ENCODE data around the gene HID1. TPM values are rescaled to one million over a fixed set of nuclear protein-coding genes. Genes with fewer than 3 reads are reported as not detected.
A peak's percentile ranks its signal among the peaks of the same experiment; 100 is the strongest.
"Not testable (repeated sequence)": the region's sequence is repeated elsewhere in the genome, so short reads cannot be mapped to it uniquely, and the experiment has no call there.

HID1 gene
- total RNA-seq, 1 donor from 2014 or later, result 8.5 TPM

- DNase-seq (ENCODE audit: missing footprints), result no peak
- ATAC-seq, result no peak
- intact Hi-C loops (cut with DNase I), result no loop called here
These were observed 30.8 kb upstream of the HID1 start for GRCh38 chr17:75003070-75003956.

GRCh38 chr17:75001915-75002843, 29.6 kb upstream of the HID1 start:
- intact Hi-C loops (cut with DNase I), result no loop called here
- ATAC-seq (no peak), DNase-seq (ENCODE audit: missing footprints) (no peak)

DNA sequence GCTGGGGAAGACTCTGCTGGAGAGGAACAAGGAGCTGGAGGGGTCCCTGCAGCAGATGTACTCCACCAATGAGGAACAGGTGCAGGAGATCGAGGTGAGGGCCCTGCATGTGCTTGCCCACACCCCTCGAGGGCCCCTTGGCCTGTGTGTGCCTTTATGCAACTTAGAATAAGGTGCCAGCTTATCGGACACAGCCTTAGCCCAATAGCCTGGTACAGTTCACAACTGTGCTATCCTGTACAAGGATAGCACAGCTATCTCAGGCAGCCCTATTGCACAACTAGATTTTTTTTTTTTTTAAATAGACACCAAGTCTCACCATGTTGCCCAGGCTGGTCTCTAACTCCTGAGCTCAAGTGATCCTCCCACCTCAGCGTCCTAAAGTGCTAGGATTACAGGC, 27.0 kb upstream of the HID1 start:
- intact Hi-C loops (cut with DNase I), result no loop called here
- ATAC-seq (peak; percentile 84), DNase-seq (ENCODE audit: missing footprints) (no peak)

- intact Hi-C loops (cut with DNase I), result no loop called here
- peak; percentile 79 for ATAC-seq
- DNase-seq (ENCODE audit: missing footprints), result no peak
These were observed 26.2 kb upstream of the HID1 start for GRCh38 chr17:74998783-74999182.

GRCh38 chr17:74995847-74996246, 23.3 kb upstream of the HID1 start:
- intact Hi-C loops (cut with DNase I), result no loop called here
- ATAC-seq (no peak), DNase-seq (ENCODE audit: missing footprints) (no peak)

DNA sequence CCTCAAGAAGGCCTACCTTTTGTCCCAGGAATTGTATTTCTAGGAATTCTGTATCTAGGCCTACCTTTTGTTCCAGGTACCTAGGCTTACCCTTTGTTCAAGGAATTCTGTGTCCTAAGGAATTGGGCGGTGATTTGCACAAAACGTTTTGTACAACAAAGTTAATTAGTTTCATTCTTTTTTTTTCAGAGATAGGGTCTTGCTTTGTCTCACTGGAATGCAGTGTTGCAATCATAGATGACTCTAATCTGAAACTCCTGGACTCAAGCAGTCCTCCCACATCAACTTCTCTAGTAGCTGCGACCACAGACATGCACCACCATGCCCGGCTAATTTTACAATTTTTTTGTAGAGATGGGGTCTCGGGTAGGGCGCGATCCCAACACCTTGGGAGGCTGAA, 21.9 kb upstream of the HID1 start:
- intact Hi-C loops (cut with DNase I), result no loop called here
- ATAC-seq (no peak), DNase-seq (ENCODE audit: missing footprints) (no peak)

DNA sequence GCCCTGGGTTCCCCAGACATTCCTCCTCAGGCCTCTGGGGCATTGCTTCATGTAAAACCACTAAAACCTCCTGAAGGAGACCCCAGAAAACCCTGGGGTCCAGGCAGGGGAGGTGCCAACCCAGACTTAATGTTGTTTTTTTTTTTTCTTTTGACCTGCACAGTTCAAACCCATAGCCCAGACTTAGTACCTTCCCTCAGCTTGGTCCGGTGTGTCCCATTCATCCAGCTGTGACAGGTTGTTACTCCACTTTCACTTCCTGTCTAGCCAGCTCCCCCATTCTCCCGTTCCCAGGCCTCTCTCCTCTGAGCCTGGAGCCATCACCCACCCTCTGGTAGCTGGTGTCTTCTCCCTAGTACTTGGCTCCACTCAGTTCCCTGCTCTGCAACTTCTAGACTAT, 19.7 kb upstream of the HID1 start:
- DNase-seq (ENCODE audit: missing footprints), result no peak

DNA sequence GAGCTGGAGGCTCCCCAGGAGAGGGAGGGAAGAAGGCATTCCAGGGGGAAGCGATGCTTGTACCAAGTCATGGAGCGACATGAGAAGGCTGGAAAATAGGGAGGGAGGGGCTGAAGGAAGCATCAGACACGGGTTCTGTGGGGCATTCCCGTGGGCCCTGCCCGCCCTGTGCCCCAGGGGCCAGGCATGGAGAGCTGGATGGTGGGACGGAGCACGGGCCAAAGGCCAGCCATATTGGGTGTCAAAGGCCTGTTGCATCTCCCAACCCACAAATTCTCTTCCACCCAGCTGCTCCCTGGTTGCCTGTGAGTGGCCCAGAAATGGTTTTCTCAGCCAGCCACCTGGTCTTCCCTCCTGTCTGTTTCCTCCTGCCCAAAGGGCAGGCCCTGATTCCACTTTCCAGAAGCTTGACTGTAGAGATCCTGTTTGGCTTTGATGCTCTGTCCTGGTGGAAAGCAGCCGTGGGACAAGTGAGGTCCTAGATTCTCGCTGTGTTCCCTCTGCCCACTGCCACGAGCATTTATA, 18.1 kb upstream of the HID1 start:
- ATAC-seq (no peak), DNase-seq (ENCODE audit: missing footprints) (no peak)
- intact Hi-C loops (cut with DNase I), result no loop called here

More for the DNA sequence above, 19.7 kb upstream of the HID1 start:
- no peak for ATAC-seq
- intact Hi-C loops (cut with DNase I), result no loop called here

GRCh38 chr17:74987909-74988711, 15.6 kb upstream of the HID1 start:
- peak; percentile 83 for ATAC-seq
- intact Hi-C loops (cut with DNase I), result loop anchor here (5.0 kb wide), 1 partner anchor 59 kb away; the partner anchor contains the start of genes ATP5PD and KCTD2
- DNase-seq (ENCODE audit: missing footprints), result peak; percentile 92

DNA sequence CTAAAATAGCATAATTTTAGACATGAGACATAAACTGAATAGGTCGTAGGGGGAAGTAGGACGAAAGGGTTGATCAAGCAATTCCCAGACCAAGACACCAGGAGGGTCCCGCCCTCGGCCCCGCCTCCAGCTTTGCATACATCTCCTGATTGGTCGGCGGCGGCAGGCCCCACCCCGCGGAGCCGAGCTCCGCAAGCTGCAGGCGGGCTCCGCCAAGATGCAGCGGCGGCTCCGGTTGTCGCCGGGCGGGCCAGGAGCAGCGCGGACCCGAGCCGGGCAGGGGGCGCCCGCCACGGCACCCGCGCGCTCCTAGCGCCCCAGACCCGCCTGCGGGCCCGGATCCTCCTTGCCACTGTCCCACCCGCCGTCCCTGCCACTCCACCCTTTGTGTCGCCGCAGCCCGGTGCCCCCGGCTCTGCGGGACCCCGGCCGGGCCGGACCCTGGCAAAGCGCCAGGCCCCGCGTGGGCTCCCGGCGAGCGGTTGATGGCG, 14.9 kb upstream of the HID1 start, which contains the start of gene CDR2L:
Gene CDR2L, plus strand, starts transcription at position 215 of the 491 bp plus-strand sequence. CDS start 412 bp downstream, outside the sequence.
- intact Hi-C loops (cut with DNase I), result loop anchor here (5.0 kb wide), 1 partner anchor 60 kb away; the partner anchor contains the start of genes ATP5PD and KCTD2
- DNase-seq (ENCODE audit: missing footprints), result peak; percentile 99
- peak; percentile 93 for ATAC-seq

DNA sequence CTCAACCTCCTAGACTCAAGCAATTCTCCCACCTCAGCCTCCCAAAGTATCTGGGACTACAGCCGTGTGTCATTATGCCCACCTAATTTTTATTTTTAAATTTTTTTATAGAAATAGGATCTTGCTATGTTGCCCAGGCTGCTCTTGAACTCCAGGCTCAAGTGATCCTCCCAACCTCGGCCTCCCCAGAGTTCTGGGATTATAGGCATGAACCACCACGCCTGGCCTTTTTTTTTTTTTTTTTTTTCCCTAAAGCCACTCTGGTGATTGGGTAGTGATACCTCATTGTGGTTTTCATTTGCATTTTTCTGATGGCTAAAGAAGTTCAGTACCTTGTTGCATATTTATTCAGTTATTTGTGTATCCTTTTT, 13.6 kb upstream of the HID1 start:
- DNase-seq (ENCODE audit: missing footprints) (no peak), ATAC-seq (no peak)
- intact Hi-C loops (cut with DNase I), result loop anchor here (5.0 kb wide), 1 partner anchor 61 kb away; the partner anchor contains the start of genes ATP5PD and KCTD2

DNA sequence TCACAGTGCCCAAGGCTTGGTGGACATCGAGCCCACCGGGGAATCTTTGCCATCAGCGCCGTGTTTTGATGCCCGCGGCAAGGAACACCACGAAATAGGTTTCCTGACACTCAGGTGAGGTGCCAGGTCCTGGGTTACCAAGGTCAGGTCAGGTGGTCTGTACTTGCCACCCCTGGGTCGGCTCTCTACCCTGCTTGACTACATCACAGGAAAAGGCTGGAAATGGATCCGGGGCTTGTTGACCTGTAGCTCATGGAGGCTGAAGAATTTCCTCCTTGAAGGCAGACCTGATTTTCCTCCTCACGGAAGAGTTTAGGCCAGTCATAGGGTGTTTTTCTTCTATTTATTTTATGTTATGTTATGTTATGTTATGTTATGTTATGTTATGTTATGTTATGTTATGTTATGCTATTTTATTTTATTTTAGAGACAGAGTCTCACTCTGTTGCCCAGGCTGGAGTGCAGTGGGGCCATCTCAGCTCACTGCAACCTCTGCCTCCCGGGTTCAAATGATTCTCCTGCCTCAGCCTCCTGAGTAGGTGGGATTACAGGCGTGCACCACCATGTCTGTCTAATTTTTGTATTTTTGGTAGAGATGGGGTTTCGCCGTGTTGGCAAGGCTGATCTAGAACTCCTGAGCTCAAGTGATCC, 10.2 kb upstream of the HID1 start:
- intact Hi-C loops (cut with DNase I), result loop anchor here (2.0 kb wide), 1 partner anchor 30 kb away; the partner anchor contains the start of gene MRPL58
- not testable (repeated sequence) for DNase-seq (ENCODE audit: missing footprints)

GRCh38 chr17:74981979-74982662, 9.6 kb upstream of the HID1 start:
- peak; percentile 85 for DNase-seq (ENCODE audit: missing footprints)
- peak; percentile 95 for ATAC-seq
- intact Hi-C loops (cut with DNase I), result loop anchor here (2.0 kb wide), 1 partner anchor 31 kb away; the partner anchor contains the start of gene MRPL58

More for the DNA sequence above, 10.2 kb upstream of the HID1 start:
- peak; percentile 4 for ATAC-seq

- DNase-seq (ENCODE audit: missing footprints) (no peak), ATAC-seq (no peak)
- intact Hi-C loops (cut with DNase I), result no loop called here
These were observed 8.9 kb upstream of the HID1 start for GRCh38 chr17:74981318-74981978.

DNA sequence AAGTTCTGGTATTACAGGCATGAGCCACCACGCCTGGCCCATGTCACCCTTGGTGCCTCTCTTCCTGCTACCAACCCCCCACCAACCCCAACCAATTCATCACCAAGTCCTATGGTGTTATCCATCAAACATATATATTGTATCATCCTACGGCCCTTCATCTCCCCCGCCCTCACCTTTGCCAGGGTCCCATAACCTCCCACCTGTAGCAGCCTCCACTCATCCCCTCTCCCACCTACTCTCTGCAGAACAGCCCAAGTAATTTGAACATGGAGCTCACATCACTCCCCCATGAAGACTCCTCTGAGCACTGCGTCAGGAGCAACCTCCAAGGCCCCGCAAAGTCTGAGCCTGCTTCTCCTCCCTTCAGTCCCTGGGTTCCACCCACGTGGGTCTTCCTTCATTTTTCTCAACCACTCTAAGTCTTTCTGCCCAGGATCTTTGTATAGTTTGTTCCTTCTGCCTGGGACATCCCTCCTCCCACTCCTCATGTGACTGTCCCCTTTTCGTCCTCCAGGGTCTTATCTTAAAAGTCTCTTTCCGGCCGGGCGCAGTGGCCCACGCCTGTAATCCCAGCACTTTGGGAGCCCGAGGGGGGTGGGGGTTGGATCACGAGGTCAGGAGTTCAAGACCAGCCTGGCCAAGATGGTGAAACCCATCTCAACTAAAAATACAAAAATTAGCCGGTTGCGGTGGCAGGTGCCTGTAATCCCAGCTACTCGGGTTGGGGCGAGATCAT, 7.0 kb upstream of the HID1 start:
- intact Hi-C loops (cut with DNase I), result no loop called here
- no peak for DNase-seq (ENCODE audit: missing footprints)

DNA sequence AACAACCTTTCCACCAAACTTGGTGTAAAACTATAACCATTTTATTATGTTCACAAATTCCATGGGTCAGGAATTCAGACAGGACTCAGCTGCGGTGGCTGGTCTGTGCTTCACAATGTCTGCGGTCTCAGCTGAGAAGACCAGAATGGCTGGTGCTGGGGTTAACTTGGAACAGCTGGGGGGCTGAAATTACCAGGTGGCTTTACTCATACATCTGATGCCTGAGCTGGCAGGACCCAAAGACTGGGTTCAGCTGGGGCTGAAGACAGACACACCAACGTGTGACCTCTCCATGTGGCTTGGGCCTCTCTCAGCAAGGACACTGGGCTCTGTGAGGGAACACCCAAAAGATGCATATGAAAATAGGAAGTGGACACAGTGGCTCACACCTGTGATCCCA, 5.7 kb upstream of the HID1 start:
- DNase-seq (ENCODE audit: missing footprints) (no peak), ATAC-seq (no peak)
- intact Hi-C loops (cut with DNase I), result no loop called here

More for the DNA sequence above, 7.0 kb upstream of the HID1 start:
- ATAC-seq, result no peak

All from Right ventricle myocardium inferior (tissue), 1 donor.